Measurements from ENCODE around the gene RANBP17.
A peak's percentile ranks its signal among the peaks of the same experiment; 100 is the strongest.

Gene RANBP17

GRCh38 chr5:171080186-171080938 lies 218.5 kb downstream of the RANBP17 start:
- no peak for DNase-seq (ENCODE audit: insufficient read length, low spot score)
- no peak for FAIRE-seq

- FAIRE-seq (no peak), DNase-seq (ENCODE audit: insufficient read length, low spot score) (no peak)
Observed at GRCh38 chr5:171081319-171081718, 219.5 kb downstream of the RANBP17 start.

GRCh38 chr5:171092194-171092593 lies 230.4 kb downstream of the RANBP17 start:
- FAIRE-seq (no peak), DNase-seq (ENCODE audit: insufficient read length, low spot score) (peak; percentile 28)

- FAIRE-seq, result no peak
- no peak for DNase-seq (ENCODE audit: insufficient read length, low spot score)
Observed at GRCh38 chr5:171093598-171093997, 231.8 kb downstream of the RANBP17 start.

- DNase-seq (ENCODE audit: insufficient read length, low spot score) (no peak), FAIRE-seq (no peak)
Observed at GRCh38 chr5:171094356-171094755, 232.5 kb downstream of the RANBP17 start.

- FAIRE-seq (no peak), DNase-seq (ENCODE audit: insufficient read length, low spot score) (no peak)
Observed at GRCh38 chr5:171102877-171103610, 241.2 kb downstream of the RANBP17 start.

GRCh38 chr5:171107669-171108068 lies 245.9 kb downstream of the RANBP17 start:
- DNase-seq (ENCODE audit: insufficient read length, low spot score) (no peak), FAIRE-seq (no peak)

DNA sequence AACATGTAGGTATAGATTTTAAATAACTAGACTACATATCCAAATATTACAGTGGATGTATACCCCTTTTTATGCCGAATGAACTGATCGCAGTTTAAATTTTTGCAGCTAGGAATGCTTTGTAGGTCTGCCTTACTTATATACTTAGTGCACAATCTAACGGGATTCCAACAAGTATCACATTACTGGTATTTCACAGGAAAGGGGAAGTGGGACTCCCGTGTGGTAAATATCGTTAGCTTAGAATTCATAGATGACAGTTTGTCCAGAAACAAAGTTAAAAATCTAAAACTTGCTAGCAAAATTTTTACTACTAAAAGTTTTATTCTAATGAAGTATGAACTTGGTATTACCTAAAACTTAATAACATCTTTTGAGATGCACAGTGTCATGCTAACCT lies 253.7 kb downstream of the RANBP17 start:
- no peak for FAIRE-seq
- no peak for DNase-seq (ENCODE audit: insufficient read length, low spot score)

GRCh38 chr5:171116719-171117118 lies 254.9 kb downstream of the RANBP17 start:
- FAIRE-seq, result no peak

DNA sequence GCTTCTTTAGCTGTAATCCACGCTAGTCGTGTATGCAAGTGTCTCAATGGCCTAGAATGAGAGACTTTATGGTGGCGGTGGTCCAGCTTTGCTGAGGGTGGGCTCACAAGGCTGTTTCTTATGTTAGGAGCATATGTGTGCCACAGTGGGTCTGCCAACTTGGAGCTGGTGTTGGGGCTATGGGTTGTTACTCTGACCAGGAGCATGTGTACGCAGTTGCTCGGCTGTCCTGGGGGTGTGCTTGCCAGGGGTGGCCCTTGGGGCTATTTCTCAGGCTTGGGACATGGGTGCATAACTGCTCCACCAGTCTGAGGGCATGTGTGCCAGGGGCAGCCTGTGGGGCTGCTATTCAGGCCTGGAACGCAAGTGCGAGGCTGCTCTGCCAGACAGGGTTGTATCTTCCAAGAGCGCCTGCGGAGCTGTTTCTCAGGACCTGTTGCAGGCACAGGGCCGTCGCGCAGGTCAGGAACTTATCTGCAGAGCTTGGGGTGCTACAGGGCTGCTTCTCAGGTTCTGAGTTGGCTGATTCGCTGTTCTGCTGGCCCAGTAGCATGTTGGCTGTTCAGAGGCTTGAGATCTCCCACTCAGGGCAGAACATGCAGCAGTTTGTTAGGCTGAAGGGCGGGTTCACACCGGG lies 259.3 kb downstream of the RANBP17 start:
- no peak for FAIRE-seq
- DNase-seq (ENCODE audit: insufficient read length, low spot score), result no peak

More at GRCh38 chr5:171116719-171117118, 254.9 kb downstream of the RANBP17 start:
- DNase-seq (ENCODE audit: insufficient read length, low spot score), result no peak

DNA sequence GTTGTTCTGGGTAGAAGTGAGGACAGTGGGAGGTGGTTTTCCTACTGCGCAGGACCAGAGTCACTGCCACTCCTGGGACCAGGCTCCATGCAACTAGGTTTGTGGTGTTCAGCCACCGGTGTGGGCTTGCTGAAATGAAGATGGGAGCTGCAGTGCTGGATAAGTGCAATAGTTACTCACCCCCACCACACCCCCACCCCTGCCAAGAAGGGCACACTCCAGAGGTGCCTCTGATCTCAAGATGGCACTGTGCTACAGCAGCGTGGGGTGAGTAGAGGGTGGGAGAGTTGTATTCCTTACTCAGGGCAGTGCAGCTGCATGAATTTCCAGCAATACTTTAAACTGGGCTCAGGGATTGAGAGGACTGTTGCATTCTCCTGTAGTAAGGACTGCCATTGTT lies 259.8 kb downstream of the RANBP17 start:
- FAIRE-seq (no peak), DNase-seq (ENCODE audit: insufficient read length, low spot score) (no peak)

DNA sequence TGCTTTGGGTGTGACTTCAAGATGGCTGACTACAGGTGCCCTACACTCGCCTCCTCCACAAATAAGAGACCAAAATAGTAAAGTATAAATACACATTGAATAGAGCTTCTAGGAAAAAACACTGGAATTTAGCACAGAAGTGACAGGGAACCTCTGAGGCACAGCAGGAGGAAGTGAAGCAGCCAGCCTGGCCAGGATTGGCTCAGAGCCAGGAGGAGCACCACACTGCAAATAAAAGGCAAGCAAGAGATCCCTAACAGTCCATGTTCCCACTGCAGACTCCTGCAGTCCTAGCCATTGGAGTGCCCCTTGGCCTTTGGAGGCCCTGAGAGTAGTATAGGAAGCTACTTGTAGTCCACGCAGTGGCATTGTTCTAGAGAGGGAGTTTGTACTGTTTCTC lies 260.6 kb downstream of the RANBP17 start:
- DNase-seq (ENCODE audit: insufficient read length, low spot score) (no peak), FAIRE-seq (no peak)

- FAIRE-seq (no peak), DNase-seq (ENCODE audit: insufficient read length, low spot score) (no peak)
Observed at GRCh38 chr5:171123417-171123816, 261.6 kb downstream of the RANBP17 start.

GRCh38 chr5:171127314-171127713 lies 265.5 kb downstream of the RANBP17 start:
- FAIRE-seq (no peak), DNase-seq (ENCODE audit: insufficient read length, low spot score) (no peak)

- no peak for DNase-seq (ENCODE audit: insufficient read length, low spot score)
- FAIRE-seq, result no peak
Observed at GRCh38 chr5:171128136-171128535, 266.3 kb downstream of the RANBP17 start.

GRCh38 chr5:171129308-171129707 lies 267.5 kb downstream of the RANBP17 start:
- FAIRE-seq (peak; percentile 4), DNase-seq (ENCODE audit: insufficient read length, low spot score) (no peak)

- FAIRE-seq (no peak), DNase-seq (ENCODE audit: insufficient read length, low spot score) (no peak)
Observed at GRCh38 chr5:171131497-171131896, 269.7 kb downstream of the RANBP17 start.

DNA sequence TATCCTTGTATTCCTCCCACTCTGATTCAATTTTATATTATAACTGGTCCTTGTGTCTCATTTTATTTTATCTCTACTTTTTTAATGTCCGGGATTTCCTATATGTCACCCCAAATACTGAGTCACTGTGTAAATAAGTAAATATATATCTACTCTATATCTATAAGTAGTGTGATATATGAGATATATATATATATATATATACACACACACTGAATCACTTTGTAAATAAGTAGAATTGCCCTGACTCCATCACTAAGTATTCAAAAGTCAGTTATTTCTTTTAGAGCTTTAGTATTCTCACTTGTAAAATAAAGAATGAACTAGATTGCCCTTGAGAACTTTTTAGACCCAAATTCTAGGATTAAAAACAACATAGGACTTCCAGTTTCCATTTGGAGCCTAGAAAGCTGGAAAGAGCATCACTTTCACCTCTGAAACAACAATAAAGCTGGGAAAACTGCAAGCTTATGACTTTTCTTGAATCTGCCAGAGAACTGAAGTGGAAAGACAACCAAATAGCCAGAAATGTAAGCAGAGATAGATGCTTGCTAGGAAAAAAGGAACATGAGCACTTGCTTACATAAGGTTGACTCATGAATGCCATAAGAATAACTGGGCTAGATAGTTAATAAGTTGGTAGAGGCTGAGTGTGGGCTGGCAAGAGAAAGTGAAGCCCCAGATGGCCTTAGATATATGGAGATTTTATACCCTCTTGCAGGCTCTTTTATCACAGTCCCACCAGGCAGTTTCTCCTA lies 276.1 kb downstream of the RANBP17 start:
- DNase-seq (ENCODE audit: insufficient read length, low spot score), result no peak
- FAIRE-seq, result no peak

- DNase-seq (ENCODE audit: insufficient read length, low spot score), result no peak
- no peak for FAIRE-seq
Observed at GRCh38 chr5:171139227-171139626, 277.4 kb downstream of the RANBP17 start.

DNA sequence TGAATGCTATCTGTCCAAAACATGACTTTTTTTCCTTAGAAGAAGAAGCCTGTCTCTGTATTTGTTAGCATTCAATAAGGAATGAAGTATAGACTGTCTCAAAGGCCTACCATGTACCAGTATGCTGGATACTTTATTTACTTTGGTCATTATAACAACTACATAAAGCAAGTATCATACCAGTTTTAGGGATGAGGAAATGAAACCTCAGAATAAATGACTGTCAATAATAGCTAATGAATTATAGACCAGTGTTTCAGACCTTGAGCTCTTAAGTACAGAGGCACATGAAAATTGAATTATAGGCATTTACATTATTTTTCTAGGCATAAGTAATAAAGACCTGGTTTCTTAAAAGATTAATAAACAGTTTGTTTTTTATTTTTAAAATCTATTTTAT lies 280.8 kb downstream of the RANBP17 start:
- DNase-seq (ENCODE audit: insufficient read length, low spot score), result no peak
- no peak for FAIRE-seq

GRCh38 chr5:171143171-171143570 lies 281.4 kb downstream of the RANBP17 start:
- no peak for DNase-seq (ENCODE audit: insufficient read length, low spot score)
- no peak for FAIRE-seq

Data from HTR-8/SVneo (cell line).